ENCODE measurements around the gene ZNF414.
"Not testable (repeated sequence)": the region's sequence is repeated elsewhere in the genome, so short reads cannot be mapped to it uniquely, and the experiment has no call there.

The ZNF414 gene

DNA sequence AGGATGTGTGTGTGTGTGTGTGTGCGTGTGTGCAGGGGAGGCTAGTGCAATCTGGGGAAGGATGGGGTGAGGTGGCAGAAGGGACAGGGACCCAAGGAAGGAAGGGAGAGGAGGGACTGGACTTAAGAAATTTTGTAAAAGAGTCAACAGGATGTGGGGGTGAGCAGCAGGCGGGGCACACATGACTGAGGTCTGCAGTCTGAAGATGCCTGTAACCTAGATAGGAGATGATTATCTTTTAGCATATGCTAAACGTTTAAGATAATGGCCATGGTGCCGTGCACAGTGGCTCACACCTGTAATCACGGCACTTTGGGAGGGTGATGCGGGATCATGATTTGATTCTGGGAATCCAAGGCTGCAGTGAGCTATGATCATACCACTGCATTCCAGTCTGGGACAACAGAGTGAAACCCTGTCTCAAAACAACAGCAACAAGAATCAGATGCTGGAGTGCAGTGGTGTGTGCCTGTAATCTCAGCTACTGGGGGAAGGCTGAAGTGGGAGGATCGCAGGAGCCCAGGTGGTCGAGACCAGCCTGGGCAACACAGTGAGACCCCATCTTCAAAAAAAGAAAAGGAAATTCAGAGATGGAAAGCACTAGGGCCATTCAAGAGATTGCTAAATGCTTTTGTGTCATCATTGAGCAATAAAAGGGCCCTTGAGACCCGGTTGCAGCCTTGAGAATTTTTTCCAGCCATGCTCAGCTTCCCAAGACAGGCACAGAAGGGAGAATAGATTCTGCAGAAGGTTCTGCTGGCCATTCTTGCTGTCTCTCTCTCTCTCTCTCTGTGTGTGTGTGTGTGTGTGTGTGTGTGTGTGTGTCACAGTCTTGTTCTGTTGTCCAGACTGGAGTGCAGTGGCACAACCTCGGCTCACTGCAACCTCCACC, 3.8 kb upstream of the ZNF414 start:
- Histone ChIP-seq H3K4me3 (ENCODE audit: low read depth, low read length) (no peak overlapping the region), H3K9me3 (ENCODE audit: control insufficient read depth, insufficient read depth, low read length) (no peaks in the 10 kb centered on the region), H3K27ac (ENCODE audit: low read depth, low read length) (no peak overlapping the region), H3K27me3 (ENCODE audit: control insufficient read depth, insufficient read depth, low read length) (no peaks in the 10 kb centered on the region), H3K36me3 (ENCODE audit: control insufficient read depth, insufficient read depth, low read length) (no peaks in the 10 kb centered on the region), H3K4me1 (ENCODE audit: control insufficient read depth, insufficient read depth, low read length) (no peaks in the 10 kb centered on the region), H3K9ac (ENCODE audit: low read depth, low read length) (no peak overlapping the region)

DNA sequence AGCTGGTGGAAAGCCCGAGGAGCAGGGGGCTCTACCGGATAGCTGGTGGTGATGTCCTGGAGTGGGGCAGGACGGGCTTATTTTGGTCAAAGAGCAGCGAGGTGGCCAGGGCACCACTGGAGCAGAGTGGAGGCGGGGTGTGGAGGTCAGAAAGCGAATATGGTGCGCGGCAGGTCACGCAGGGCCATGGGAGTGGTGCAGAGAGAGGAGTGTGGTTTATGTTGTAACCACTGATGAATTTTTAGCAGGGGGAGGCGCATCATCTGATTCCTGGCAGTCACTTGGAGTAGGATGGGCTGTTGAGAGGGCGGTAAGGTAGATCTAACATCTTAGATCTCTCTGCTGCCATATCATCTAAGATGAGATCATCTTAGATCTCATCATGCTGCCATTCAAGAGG, 1.4 kb upstream of the ZNF414 start:
- Histone ChIP-seq H3K27ac (ENCODE audit: low read depth, low read length) (no peak overlapping the region), H3K36me3 (ENCODE audit: control insufficient read depth, insufficient read depth, low read length) (no peaks in the 10 kb centered on the region), H3K9ac (ENCODE audit: low read depth, low read length) (no peak overlapping the region), H3K27me3 (ENCODE audit: control insufficient read depth, insufficient read depth, low read length) (no peaks in the 10 kb centered on the region), H3K9me3 (ENCODE audit: control insufficient read depth, insufficient read depth, low read length) (no peaks in the 10 kb centered on the region), H3K4me3 (ENCODE audit: low read depth, low read length) (no peak overlapping the region), H3K4me1 (ENCODE audit: control insufficient read depth, insufficient read depth, low read length) (no peaks in the 10 kb centered on the region)

DNA sequence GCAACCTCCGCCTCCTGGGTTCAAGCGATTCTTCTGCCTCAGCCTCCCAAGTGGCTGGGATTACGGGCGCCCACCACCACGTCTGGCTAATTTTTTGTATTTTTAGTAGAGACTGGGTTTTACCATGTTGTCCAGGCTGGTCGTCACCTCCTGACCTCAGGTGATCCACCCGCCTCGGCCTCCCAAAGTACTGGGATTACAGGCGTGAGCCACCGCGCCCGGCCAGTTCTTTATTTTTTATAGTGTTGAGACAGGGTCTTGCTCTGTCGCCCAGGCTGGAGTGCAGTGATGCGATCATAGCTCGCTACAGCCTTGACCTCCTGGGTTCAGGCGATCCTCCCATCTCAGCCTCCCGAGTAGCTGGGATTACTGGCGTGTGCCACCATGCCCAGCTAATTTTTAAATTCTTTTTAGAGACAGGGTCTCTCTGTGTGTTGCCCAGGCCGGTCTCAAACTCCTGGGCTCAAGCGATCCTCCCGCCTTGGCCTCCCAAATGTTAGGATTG, 590 bp upstream of the ZNF414 start:
- not testable (repeated sequence) for H3K36me3 ChIP-seq (ENCODE audit: control insufficient read depth, insufficient read depth, low read length); H3K27me3 ChIP-seq (ENCODE audit: control insufficient read depth, insufficient read depth, low read length); H3K9me3 ChIP-seq (ENCODE audit: control insufficient read depth, insufficient read depth, low read length); H3K27ac ChIP-seq (ENCODE audit: low read depth, low read length); H3K4me1 ChIP-seq (ENCODE audit: control insufficient read depth, insufficient read depth, low read length)
- H3K4me3 ChIP-seq (ENCODE audit: low read depth, low read length): peak overlapping the region; percentile 96
- peak overlapping the region; percentile 96 for H3K9ac ChIP-seq (ENCODE audit: low read depth, low read length)

DNA sequence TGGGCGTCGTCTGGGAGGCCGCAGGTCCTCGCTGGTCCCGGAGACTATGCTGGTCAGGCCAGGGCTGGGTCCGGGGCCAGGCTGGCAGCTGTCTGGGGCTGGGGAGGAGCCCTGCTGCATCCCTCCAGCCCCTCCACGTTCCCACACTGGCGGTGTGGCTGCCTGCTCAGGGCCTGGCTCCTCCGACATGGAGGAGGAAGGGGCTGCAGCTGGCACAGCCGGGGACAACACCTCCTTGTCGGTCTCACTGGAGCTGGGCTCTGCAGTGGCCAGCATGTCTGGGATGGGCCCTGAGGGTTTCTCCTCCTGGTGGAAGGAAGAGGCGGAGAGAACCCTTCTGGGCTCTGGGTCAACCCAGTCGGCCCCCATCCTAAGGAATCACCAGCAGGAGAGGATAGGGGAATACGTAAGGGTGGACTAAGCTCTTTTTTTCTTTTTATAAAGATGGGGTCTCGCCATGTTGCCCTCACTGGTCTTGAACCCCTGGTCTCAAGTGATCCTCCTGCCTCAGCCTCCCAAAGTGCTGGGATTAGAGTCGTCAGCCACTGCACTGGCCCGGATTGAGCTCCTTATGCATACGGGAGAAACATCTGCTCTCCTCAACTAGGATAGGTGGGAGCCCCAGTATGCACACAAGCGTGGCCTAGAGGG, 806 bp downstream of the ZNF414 start:
- Histone ChIP-seq H3K9ac (ENCODE audit: low read depth, low read length) (peak overlapping the region; percentile 96; the same call in 1 of the 2 replicates), H3K4me3 (ENCODE audit: low read depth, low read length) (peak overlapping the region; percentile 96), H3K36me3 (ENCODE audit: control insufficient read depth, insufficient read depth, low read length) (no peaks in the 10 kb centered on the region), H3K27ac (ENCODE audit: low read depth, low read length) (peak overlapping the region; percentile 98), H3K27me3 (ENCODE audit: control insufficient read depth, insufficient read depth, low read length) (no peaks in the 10 kb centered on the region), H3K9me3 (ENCODE audit: control insufficient read depth, insufficient read depth, low read length) (no peaks in the 10 kb centered on the region), H3K4me1 (ENCODE audit: control insufficient read depth, insufficient read depth, low read length) (no peaks in the 10 kb centered on the region)

DNA sequence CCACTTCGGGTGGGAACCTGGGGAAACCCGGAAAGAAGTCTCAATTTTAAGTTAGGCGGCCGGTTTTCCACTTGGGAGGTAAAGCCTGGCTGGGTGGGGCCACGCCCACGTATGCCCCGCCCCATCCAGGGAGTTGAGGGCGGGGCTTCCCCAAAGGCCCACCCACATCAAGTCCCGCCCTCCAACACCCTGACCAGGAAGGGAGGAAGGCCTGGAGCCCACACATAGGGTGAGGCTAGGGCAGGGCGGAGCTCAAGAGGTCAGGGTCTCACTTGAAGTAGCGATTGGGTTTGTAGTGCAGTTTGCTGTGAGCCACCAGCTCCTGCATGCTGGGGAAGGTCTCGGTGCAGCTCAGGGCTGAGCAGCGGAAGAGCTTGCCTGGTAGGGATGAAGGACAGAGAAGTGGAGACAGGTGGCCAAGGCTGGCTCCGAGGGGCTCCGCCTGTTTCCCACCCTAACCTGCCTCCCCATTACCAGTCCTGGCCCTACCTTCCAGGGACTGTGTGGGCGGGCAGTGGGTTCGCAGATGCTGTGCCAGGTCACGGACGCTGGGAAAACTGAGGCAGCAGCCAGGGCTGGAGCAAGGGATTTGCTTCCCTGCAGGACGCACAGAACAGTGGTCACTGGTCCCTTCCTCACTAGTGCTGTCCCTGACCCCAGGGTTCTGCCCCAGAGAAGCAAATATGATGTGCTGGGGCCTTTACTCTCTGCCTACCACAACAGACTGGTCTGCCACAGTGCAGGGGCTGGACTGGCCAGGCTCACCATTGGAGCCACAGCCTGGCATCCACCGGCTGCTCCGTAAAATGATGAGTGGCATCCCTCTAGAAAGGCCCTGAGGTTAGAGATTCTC, 1.6 kb downstream of the ZNF414 start:
- Histone ChIP-seq H3K4me1 (ENCODE audit: control insufficient read depth, insufficient read depth, low read length) (no peaks in the 10 kb centered on the region), H3K36me3 (ENCODE audit: control insufficient read depth, insufficient read depth, low read length) (no peaks in the 10 kb centered on the region), H3K4me3 (ENCODE audit: low read depth, low read length) (peak overlapping the region; percentile 64), H3K9ac (ENCODE audit: low read depth, low read length) (no peak overlapping the region), H3K27me3 (ENCODE audit: control insufficient read depth, insufficient read depth, low read length) (no peaks in the 10 kb centered on the region), H3K9me3 (ENCODE audit: control insufficient read depth, insufficient read depth, low read length) (no peaks in the 10 kb centered on the region), H3K27ac (ENCODE audit: low read depth, low read length) (no peak overlapping the region)

DNA sequence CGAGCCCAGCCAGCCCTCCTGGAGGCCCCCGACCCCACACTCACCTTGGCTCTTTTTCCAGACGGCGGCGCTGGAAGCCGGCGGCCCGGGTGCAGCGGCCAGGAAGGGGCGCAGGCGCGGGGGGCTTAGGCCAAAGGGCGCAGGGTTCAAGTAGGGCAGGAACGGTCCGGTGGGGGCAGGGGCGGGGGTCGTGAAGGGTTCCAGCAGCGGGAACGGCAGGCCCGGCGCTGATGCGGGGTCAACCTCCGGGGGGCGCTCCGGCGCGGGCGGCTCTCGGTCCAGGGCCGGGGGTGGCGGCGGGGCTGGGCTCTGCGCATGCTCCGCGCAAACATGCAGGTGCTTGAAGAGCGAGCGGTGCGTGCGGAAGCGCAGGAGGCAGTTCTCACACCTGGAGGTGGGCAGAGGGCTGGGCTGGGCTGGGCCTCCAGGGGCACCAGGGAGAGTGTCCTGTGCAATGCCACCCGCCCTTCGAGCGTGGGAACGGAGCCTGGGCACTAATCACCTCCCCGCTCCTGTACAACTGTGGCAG, 2.3 kb downstream of the ZNF414 start:
- H3K4me3 ChIP-seq (ENCODE audit: low read depth, low read length): peak overlapping the region; percentile 64
- no peak overlapping the region for H3K9ac ChIP-seq (ENCODE audit: low read depth, low read length)
- peaks cover 2% of the 10 kb centered on the region; the same call in 1 of the 2 replicates for H3K4me1 ChIP-seq (ENCODE audit: control insufficient read depth, insufficient read depth, low read length)
- no peaks in the 10 kb centered on the region for H3K27me3 ChIP-seq (ENCODE audit: control insufficient read depth, insufficient read depth, low read length)
- no peaks in the 10 kb centered on the region for H3K9me3 ChIP-seq (ENCODE audit: control insufficient read depth, insufficient read depth, low read length)
- no peak overlapping the region for H3K27ac ChIP-seq (ENCODE audit: low read depth, low read length)
- H3K36me3 ChIP-seq (ENCODE audit: control insufficient read depth, insufficient read depth, low read length): no peaks in the 10 kb centered on the region

DNA sequence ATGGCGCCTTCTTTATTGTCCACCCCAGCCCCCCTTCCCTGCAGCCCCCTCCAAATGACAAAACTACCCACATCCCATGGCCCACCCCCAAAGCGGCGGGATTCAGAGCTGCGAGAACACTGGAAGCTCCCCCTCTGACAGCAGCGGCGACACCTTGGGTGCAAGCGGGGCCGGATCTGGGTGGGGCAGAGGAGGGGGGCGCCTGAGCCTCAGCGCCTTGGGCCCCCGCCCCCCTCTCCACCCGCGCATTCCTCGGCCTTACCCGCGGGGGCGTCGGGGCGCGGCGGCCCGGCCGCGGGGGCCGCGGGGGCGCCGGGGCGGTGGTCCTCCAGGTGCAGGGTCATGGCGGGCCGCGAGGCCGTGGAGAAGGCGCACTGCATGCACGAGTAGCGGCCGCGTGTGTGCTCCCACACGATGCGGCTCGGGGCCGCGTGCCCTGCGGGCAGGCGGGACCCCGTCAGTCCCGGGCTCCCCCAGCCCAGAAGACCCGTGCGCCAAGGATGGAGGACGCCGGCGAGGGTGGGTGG, 3.3 kb downstream of the ZNF414 start:
- no peaks in the 10 kb centered on the region for H3K27me3 ChIP-seq (ENCODE audit: control insufficient read depth, insufficient read depth, low read length)
- H3K27ac ChIP-seq (ENCODE audit: low read depth, low read length): no peak overlapping the region
- no peaks in the 10 kb centered on the region for H3K9me3 ChIP-seq (ENCODE audit: control insufficient read depth, insufficient read depth, low read length)
- H3K4me3 ChIP-seq (ENCODE audit: low read depth, low read length): peak overlapping the region; percentile 64
- H3K9ac ChIP-seq (ENCODE audit: low read depth, low read length): no peak overlapping the region
- H3K36me3 ChIP-seq (ENCODE audit: control insufficient read depth, insufficient read depth, low read length): no peaks in the 10 kb centered on the region
- H3K4me1 ChIP-seq (ENCODE audit: control insufficient read depth, insufficient read depth, low read length): peaks cover 6% of the 10 kb centered on the region; the same call in 1 of the 2 replicates

DNA sequence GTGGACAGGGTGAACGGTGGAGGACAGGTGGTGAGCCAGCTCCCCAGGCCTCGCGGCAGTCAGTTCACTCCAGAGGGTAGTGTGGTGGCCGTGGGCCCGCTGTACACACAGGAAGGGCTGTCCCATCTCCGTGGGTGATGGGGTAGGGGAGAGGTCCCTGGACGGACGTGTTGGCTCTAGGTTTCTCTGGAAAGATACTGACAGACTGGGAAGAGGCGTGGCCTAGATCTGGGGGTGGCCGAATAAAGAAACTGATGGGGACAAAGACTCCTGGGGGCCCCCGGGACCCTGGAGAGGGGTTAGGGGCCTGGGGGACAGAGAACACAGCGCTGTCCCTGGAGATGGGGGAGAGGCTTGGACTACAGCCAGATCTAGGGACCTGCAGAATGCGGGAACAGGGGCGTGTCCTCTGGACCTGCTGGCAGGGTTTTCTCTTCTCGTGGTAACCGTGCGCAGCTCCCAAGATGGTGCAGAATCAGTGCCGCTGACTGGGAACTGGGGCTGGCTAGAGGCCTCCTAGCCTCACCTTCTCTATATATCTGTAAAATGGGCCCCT, 7.5 kb downstream of the ZNF414 start:
- peak overlapping the region; percentile 83 for H3K27ac ChIP-seq (ENCODE audit: low read depth, low read length)
- H3K9ac ChIP-seq (ENCODE audit: low read depth, low read length): no peak overlapping the region
- H3K9me3 ChIP-seq (ENCODE audit: control insufficient read depth, insufficient read depth, low read length): no peaks in the 10 kb centered on the region
- H3K4me3 ChIP-seq (ENCODE audit: low read depth, low read length): peak overlapping the region; percentile 65
- peaks cover 6% of the 10 kb centered on the region; the same call in 1 of the 2 replicates for H3K4me1 ChIP-seq (ENCODE audit: control insufficient read depth, insufficient read depth, low read length)
- no peaks in the 10 kb centered on the region for H3K36me3 ChIP-seq (ENCODE audit: control insufficient read depth, insufficient read depth, low read length)
- H3K27me3 ChIP-seq (ENCODE audit: control insufficient read depth, insufficient read depth, low read length): no peaks in the 10 kb centered on the region

DNA sequence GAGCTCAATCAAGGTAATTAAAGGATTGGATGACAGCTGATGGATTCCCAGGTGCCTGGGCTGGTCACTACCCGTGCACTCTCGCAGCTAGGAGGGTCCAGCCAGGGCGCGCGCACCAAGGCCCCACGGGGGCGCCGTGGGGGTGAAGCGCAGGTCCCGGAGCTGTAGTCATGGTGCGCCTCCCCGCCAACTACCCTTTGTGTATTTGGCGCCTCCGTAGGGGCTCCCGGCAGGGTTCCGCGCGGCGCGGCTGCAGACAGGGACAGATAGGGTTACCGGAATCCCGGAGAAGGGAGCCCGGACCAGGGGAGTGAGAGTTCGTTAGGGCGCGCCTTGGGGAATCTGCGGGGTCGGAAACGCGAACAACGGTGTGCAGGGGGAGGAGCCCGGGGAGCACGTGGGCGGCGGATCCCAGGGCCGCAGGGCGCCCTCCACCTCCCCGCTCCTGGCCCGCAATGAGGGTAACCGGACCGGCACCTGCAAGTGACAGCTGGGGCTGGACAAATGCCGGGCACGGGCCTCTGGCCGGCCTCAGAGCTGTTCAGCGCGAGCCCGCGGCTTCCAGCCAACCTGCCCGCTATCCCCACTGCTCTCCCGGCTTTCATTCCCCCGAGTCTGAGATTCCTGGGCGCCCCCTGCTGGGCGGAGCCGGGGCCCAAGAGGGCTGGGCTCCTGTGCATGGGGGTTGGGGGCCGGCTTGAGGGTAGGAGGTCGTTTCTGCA, 8.1 kb downstream of the ZNF414 start:
- no peaks in the 10 kb centered on the region for H3K9me3 ChIP-seq (ENCODE audit: control insufficient read depth, insufficient read depth, low read length)
- H3K36me3 ChIP-seq (ENCODE audit: control insufficient read depth, insufficient read depth, low read length): no peaks in the 10 kb centered on the region
- peaks cover 6% of the 10 kb centered on the region; the same call in 1 of the 2 replicates for H3K4me1 ChIP-seq (ENCODE audit: control insufficient read depth, insufficient read depth, low read length)
- H3K27ac ChIP-seq (ENCODE audit: low read depth, low read length): peak overlapping the region; percentile 83
- H3K4me3 ChIP-seq (ENCODE audit: low read depth, low read length): peak overlapping the region; percentile 65
- no peaks in the 10 kb centered on the region for H3K27me3 ChIP-seq (ENCODE audit: control insufficient read depth, insufficient read depth, low read length)
- peak overlapping the region; percentile 75 for H3K9ac ChIP-seq (ENCODE audit: low read depth, low read length)
